Stimulated activated CD8-positive, alpha-beta memory T cell treated with anti-CD3 and anti-CD28 coated beads, Interleukin-2, amount 100 ng/mL, for 1 hour (primary cell): ENCODE data around the gene ZCCHC24.

Experiments
- DNase-seq, 2 donors: peaks; one replicate each; pipeline ENCODE4 v3.0.0-alpha.2; 2020; ENCODE audit warnings: low read depth in 2 of 2

The ZCCHC24 gene

DNA sequence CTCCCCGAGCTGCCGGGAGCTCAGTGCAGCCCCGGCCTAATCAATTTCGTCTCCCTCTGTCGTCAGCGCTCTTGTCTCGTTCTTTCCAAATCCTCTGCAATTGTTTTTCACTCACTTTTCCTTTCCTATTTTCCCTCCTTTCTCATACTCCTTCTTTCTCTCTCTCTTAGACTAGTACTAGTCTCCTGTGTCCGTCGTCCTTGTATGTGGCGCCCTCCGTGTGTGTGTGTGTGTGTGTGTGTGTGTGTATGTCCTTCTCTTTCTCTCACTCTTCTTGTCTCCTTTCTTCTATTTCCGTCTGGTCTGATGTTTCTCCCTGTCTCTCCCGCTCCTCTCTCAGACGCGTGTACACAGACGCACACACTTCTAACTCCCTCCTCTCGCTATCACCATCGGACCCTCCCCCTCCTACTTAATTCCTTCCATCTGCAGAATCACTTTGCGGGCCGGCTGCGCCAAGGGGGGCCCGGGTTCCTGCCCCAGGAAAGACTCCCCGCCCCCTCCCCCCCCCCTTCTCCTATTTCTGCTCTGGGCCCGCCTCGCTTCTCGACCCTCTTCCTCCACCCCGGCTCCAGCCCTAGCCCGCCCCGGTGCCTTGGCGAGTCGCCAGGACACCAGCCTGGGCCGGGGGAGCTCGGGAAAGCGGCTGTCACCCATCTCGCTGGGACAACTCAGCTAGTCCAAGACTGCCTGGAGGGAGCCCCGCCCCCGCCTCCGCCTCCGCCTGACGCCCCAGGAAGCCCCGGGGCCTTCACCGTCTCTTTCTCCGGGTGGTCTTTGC, 743 bp upstream of the ZCCHC24 start:
- DNase-seq, result peak in 1 of 2 donors; percentile 14

DNA sequence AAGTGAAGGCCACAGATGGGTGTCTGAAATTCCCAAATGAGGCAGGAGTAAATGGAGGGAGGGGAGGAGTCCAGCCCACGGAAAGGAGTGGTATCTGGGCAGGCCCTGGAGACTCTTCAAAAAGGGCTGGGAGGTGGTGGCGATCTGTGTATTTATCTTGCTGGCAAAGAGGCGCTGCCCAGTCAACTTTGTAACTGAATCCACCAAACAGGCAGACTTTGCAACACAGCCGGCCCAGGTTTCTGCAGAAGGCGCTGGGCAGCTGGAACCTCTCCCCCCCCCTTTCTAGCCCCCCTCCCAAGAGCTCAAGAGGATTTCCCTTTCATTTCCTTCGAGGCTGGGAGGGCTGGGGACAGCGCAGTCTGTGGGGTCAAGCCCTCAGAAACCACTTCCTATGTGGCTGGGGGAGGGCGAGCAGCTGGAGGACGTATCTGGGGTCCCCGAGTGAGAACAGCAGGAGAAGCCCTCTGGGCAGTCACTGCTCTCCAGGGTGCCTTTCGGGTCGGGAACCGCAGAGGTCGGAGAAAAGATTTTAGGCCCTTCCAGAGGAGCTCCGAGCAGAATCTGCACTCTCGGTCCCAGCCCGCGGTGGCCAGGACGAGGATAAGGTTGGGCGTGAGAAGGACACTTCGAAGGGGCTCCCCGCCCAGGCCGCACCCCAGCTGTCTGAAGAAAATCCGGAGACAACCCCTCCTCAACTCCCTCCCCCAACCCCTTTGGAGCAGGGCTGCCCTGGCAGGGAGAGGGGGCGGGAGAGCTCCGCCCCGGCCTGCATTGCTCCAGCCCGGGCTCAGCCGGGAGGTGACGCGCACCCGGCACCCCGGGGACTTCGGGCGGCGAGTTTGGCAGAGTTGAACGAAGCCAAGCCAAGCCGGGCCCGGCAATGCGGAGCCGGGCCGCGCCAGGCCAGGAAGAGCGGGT, 965 bp downstream of the ZCCHC24 start:
- peak in 1 of 2 donors; percentile 18 for DNase-seq

DNA sequence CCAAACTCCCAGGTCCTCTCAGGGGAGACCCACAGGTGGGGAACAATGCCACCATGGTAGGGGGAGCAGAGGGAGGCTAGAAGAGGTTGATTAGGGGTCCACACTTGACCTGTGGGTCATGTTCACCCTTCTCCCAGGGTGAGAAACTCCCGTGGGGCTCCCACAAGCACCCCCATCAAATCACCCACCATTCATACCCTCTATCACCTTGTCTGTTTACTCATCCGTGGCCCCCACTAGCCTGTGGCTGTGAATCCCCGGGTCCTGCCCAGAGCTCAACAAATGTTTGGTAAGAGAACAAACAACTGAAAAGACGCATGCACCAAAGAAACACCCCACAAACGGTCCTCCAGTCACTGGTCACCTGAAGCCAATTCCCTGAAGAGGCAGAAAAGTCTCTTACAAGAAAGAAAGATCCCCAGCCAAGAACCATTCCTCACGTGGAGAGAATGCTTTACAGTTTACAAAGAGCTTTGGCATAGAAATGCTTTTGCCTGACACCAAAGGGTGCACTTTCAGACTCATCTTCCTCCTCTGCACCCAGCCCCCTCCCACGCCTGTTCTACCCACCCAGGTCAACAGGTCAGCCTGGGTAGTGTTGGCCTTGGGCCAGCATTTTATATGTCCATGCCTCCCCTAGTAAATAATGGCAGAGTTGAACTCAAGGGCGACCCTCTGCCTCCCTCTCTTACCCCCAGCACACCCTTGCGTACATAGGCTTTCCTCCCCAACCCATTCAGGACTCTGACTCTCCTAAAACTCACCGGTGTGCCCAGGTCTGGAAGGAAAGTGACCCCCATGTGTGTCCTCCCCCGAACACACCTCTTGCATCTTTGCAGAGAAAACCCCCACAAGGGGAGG, 1.9 kb downstream of the ZCCHC24 start:
- DNase-seq, result no peak

GRCh38 chr10:79442171-79443040, 3.0 kb downstream of the ZCCHC24 start:
- no peak for DNase-seq

DNA sequence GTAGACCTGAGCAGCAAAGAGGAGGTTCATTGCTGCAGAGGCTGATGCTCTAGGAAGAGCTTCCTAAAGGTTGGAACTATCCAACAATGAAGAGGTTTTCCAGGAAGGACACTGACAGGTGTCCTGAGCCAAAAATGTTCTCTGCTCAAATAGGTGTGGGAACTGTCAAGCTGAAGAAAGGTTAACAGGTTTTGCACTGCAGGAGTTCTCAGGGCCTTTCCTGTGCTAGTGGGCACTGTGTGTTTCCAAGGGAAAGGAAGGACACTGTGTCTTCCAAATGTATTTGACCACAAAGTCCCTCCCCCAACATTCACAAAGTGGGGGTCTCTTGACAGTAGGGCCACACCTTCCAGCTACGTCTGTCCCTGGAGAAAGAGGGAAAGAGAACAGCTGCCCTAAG, 4.0 kb downstream of the ZCCHC24 start:
- DNase-seq, result no peak

DNA sequence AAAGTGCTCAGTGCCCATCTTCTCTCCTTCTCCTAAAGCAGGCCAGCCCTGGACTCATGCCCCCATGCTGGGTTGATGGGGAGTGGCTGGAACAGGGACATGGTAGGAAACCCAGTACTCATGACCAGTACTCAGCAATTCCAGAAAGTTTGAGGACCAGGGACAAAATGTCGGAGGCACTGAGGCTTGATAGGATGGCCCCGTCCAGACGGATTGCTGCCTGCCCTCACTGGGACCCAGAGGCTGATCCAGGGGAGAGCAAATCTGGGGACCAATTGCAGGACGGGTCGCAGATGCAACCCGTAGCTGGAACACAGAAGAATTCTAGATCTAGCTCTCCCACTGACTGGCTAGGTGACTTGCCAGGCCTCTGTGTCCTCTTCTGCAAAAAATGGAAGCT, 5.1 kb downstream of the ZCCHC24 start:
- no peak for DNase-seq

- no peak for DNase-seq
Measured at GRCh38 chr10:79438699-79439085, 6.7 kb downstream of the ZCCHC24 start.

- no peak for DNase-seq
Measured at GRCh38 chr10:79438021-79438698, 7.3 kb downstream of the ZCCHC24 start.

- no peak for DNase-seq
Measured at GRCh38 chr10:79437111-79437814, 8.2 kb downstream of the ZCCHC24 start.

DNA sequence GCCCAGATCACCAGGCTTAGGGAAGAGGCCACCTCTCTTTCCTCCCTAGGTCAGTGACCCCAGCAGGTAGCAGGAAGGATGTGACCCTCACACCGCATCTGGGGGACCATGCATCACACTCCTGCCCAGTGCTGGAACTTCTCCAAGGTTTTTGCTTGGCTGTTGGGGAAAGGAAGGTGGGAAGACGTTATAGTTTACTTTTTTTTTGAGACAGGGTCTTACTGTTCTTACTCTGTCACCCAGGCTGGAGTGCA, 8.6 kb downstream of the ZCCHC24 start:
- no peak for DNase-seq

DNA sequence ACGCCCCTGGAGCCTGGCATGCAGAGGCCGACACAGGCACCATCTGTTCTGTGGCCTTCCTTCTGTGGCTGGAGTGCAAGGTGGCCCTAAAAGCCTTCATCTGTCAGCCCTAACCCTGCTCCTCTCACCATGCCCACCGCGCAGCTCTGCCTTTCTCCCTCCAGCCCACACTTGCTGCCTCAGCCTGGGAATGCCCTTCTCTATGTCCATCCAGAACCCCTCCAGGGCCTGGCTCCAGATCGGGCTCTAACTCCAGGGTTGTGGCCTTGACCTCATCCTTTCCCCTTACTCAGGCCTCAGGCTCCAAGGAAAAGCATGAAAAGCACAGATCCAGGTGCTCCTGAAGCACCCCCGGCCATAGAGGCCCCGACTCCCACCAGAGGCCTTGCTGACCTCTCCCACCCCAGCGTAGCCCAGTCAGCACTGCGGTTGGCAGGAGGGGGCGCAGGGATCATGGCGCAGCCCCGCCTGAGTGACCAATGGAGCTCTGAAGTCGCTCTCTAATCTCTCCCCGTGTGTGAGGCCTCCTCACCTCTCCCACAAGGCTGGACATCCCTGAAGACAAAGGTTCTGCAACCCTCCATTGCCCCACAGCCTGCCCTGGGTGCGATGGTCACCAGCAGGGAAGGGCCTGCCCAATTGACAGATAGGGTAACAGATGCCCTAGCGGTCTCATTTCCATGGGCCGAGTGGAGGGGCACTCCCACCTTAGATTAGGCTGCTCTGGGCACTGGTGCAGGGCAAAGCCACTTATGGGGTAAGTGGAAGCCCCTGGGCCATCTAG, 9.2 kb downstream of the ZCCHC24 start:
- DNase-seq, result no peak

DNA sequence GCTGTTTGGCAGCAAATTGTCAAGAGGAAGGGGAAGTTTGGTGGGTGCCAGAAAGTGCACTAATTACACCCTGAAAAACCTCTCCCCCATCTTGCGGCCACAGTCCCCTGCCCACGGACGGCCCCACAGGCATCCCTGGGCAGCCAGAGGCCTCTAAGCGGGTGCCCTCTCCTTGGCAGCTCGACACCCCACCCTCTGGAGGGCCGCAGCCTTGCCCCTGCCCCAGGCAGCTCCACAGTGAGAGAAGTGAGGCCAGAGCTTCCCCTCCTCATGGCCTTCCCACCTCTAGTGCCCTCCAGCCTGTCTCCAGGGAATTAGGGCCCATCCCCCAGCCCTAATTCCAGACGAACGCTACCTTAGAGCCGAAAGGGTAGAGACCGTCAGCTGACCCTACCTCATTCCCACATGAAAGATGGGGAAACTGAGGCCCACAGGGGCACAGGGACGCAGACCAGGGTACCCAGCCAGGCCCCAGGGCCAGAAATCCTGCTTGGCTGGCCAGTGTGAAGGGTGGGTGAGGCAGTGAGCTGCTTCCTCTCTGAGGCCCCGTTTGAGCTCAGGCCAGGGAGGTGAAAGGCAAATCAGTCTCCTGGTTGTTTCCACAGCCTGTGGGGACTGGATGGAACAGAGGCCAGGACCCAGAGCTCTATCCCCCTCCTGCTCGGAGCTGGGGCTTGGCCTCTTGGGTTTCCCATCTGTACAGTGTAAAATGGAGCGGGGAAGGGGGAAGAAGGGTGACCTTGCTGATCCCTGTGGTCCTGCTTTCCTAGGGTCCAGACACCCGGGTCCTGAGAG, 10.0 kb downstream of the ZCCHC24 start:
- no peak for DNase-seq

GRCh38 chr10:79434821-79435251, 10.6 kb downstream of the ZCCHC24 start:
- DNase-seq, result no peak

- no peak for DNase-seq
Measured at GRCh38 chr10:79434223-79434687, 11.2 kb downstream of the ZCCHC24 start.

DNA sequence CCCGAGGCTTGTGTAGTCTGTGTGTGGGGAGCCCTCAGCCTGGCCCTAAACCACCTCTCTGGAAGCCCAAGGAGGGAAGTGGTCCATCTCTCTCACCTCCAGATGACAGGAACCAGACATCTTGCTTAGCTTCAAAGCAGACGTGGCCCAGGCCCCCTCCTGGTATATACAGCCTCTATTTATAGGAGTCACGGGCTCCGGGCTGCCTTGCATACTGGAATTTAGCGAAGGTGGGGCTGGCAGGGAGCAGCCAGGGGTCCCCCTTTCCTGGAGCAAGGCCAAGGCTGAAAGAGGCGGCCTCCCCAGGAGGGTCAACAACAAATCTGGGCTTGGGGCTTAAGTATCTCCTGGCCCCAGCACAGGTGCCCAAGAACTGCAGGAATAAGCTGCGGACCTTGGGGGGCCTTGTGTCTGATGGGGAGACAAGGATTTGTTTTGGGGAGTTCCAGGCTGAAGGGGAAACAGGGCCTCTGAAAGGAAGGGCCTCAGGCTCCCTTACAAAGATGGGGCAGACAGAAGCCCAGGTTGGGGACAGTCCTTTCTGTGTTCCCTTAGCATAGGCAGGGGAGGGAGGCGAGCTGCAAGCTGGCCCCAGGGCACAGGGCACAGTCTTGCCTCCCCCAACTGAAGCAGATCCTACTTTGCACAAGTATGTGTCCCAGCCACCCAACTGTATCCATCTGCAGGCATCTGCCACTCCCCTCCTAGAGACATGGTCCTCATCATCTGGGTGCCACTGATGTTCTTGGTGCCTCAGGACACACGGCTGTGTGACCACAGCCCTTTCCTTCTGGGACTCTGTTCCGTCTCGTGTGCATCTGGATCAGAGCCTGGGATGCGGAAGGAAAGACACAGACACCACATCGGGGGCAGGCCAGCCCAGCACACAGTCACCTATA, 11.9 kb downstream of the ZCCHC24 start:
- no peak for DNase-seq

GRCh38 chr10:79431891-79432831, 13.3 kb downstream of the ZCCHC24 start:
- no peak for DNase-seq
